Measurements from ENCODE around the gene SUB1.

Gene SUB1

GRCh38 chr5:32645246-32645645, 59.9 kb downstream of the SUB1 start:
- DNase-seq (ENCODE audit: low spot score), result no peak

DNA sequence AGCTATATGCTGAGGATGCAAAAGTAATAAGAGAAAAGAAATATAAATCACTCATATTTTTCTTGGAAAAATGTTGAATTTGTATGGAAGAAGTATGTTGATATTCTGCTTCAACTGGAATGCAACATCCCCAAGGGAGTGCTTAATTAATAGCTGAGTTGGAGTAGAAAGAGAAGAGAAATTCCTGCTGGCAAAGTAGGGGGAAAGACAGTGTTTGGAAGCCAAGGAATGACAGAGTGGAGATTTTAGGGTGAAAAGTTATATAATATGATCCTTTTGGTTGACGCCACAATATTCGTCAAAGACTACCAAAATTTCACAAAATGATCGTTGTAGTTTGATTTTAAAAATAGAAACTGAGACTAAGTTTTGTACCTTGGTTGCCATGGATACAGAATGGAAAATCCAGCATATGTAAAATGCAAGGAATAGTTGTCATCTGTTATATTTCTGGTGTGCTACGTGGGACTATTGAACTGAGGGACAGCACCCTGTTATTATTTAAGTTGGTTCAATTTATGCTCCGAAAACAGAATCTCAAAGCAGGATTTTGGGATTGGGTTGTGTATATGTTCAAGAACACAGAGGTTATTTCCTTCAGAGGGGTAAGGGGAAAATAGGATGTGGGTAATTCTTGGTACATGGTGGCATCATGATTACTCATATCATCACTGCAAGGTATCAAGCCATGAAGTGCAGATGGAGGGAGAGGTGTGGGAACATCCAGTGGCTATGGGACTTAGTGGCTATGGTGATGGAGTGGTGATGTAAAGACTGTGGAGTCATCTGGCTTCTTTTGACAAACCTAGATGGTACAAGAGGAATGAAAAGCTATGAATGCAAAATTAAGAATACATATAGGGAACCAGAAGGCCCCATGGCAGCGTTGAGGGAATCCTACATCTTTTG, 61.0 kb downstream of the SUB1 start:
- DNase-seq (ENCODE audit: low spot score), result peak; percentile 29

DNA sequence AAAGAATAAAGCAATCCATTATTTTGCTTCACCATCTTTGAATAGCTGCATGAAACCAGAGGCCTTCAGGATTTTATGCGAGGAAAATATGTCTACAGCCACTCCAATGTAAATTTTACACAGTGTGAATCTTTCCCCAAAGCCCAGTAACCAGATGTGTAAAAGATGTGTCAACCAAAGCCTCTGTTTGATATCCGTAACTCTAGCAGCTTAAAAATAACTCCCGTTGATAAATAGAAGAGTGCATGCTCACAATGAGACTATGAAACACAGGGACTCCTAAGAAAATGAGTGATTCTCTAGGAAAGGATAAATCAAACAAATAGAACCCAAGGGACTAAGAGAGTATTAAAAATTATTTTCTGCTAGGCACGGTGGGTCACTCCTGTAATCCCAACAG, 65.7 kb downstream of the SUB1 start:
- no peak for DNase-seq (ENCODE audit: low spot score)

GRCh38 chr5:32651638-32652037, 66.3 kb downstream of the SUB1 start:
- no peak for DNase-seq (ENCODE audit: low spot score)
